Loucy (cell line): ENCODE measurements around the gene MTA1.

Experiments
- H2AFZ ChIP-seq: fragments of 200-600 bp; sonication (generic); 2 replicates; pipeline ENCODE4 v1.6.0; 2016; ENCODE audit warnings: antibody characterized with exemption, mild to moderate bottlenecking, low read length, moderate library complexity
- H3F3A ChIP-seq: fragments of 200-600 bp; 2 replicates; pipeline ENCODE4 v1.6.0; 2016; ENCODE audit warnings: antibody characterized with exemption, low read depth, mild to moderate bottlenecking
- H3K27me3 ChIP-seq: fragments of 200-600 bp; sonication (generic); 2 replicates; pipeline ENCODE4 v1.6.1; 2014; ENCODE audit warnings: low read length, mild to moderate bottlenecking; ENCODE audit not compliant: insufficient read depth, poor library complexity, severe bottlenecking
- H3K36me3 ChIP-seq: fragments of 200-600 bp; sonication (generic); 2 replicates; pipeline ENCODE4 v1.6.1; 2016; ENCODE audit warnings: low read length; ENCODE audit not compliant: insufficient read depth
- H3K4me1 ChIP-seq: fragments of 200-600 bp; sonication (generic); 2 replicates; pipeline ENCODE4 v1.5.1; 2014; ENCODE audit warnings: low read length, mild to moderate bottlenecking; ENCODE audit not compliant: insufficient read depth, poor library complexity, severe bottlenecking
- H3K4me2 ChIP-seq: fragments of 200-600 bp; sonication (generic); 2 replicates; pipeline ENCODE4 v1.6.0; 2014; ENCODE audit warnings: antibody characterized with exemption, low read length, low read depth, mild to moderate bottlenecking; ENCODE audit not compliant: poor library complexity, severe bottlenecking
- H3K4me3 ChIP-seq: fragments of 200-600 bp; sonication (generic); 2 replicates; pipeline ENCODE4 v1.5.1; 2014; ENCODE audit warnings: low read length, mild to moderate bottlenecking, mixed read lengths; ENCODE audit not compliant: poor library complexity, severe bottlenecking
- H3K79me2 ChIP-seq: fragments of 200-600 bp; sonication (generic); 2 replicates; pipeline ENCODE4 v1.6.1; 2014; ENCODE audit warnings: low read length; ENCODE audit not compliant: insufficient read depth
- H3K9ac ChIP-seq: fragments of 200-600 bp; sonication (generic); 2 replicates; pipeline ENCODE4 v1.6.0; 2014; ENCODE audit warnings: mild to moderate bottlenecking, low read depth, low read length, moderate library complexity; ENCODE audit not compliant: poor library complexity, severe bottlenecking
- H3K9me2 ChIP-seq: fragments of 200-600 bp; sonication (generic); replicated peaks from 2 replicates; pipeline ENCODE4 v1.6.1; 2016; ENCODE audit warnings: low read depth, low read length, mixed read lengths
- H3K9me3 ChIP-seq: fragments of 200-600 bp; sonication (generic); 2 replicates; pipeline ENCODE4 v1.6.1; 2014; ENCODE audit warnings: mild to moderate bottlenecking, antibody characterized with exemption, low read length, low read depth; ENCODE audit not compliant: insufficient read depth
- H4K20me1 ChIP-seq: fragments of 200-600 bp; sonication (generic); 2 replicates; pipeline ENCODE4 v1.6.0; 2014; ENCODE audit warnings: antibody characterized with exemption, low read length, mild to moderate bottlenecking; ENCODE audit not compliant: insufficient read depth, poor library complexity, severe bottlenecking
- CTCF ChIP-seq: fragments of 200-600 bp; sonication (generic); conservative IDR thresholded peaks from 2 replicates; pipeline ENCODE4 v1.5.1; 2014; ENCODE audit warnings: mild to moderate bottlenecking, antibody characterized with exemption, low read length
- EZH2phosphoT487 ChIP-seq: fragments of 200-600 bp; IDR thresholded peaks from 2 replicates; pipeline ENCODE4 v1.6.1; 2018; ENCODE audit warnings: antibody characterized with exemption, mild to moderate bottlenecking, moderate library complexity, borderline replicate concordance

Gene MTA1

GRCh38 chr14:105486974-105487448 lies 67.4 kb downstream of the MTA1 start:
- no peaks in the 10 kb centered on the region for H3K36me3 ChIP-seq
- no peak for TF ChIP-seq EZH2phosphoT487
- no peak for TF ChIP-seq CTCF
- H3K4me1 ChIP-seq, result peaks cover 28% of the 10 kb centered on the region
- H3K9me2 ChIP-seq, result no peaks in the 10 kb centered on the region
- no peak overlapping the region for H3K4me2 ChIP-seq
- no peaks in the 10 kb centered on the region for H3F3A ChIP-seq
- no peak overlapping the region for H3K9ac ChIP-seq
- H4K20me1 ChIP-seq, result peaks cover 3% of the 10 kb centered on the region
- H3K9me3 ChIP-seq, result no peaks in the 10 kb centered on the region
- H3K27me3 ChIP-seq, result no peaks in the 10 kb centered on the region
- H3K4me3 ChIP-seq, result no peak overlapping the region
- H2AFZ ChIP-seq, result no peak overlapping the region
- peaks cover 4% of the 10 kb centered on the region for H3K79me2 ChIP-seq

GRCh38 chr14:105487449-105487985 lies 67.9 kb downstream of the MTA1 start:
- H3K4me3 ChIP-seq, result no peak overlapping the region

GRCh38 chr14:105487986-105488777 lies 68.6 kb downstream of the MTA1 start:
- H2AFZ ChIP-seq, result no peak overlapping the region
- no peaks in the 10 kb centered on the region for H3F3A ChIP-seq
- peaks cover 14% of the 10 kb centered on the region for H3K79me2 ChIP-seq
- H3K36me3 ChIP-seq, result no peaks in the 10 kb centered on the region
- H3K9me3 ChIP-seq, result no peaks in the 10 kb centered on the region
- H3K4me2 ChIP-seq, result peak overlapping the region; percentile 89
- H3K4me3 ChIP-seq, result no peak overlapping the region
- no peaks in the 10 kb centered on the region for H3K9me2 ChIP-seq
- H3K4me1 ChIP-seq, result peaks cover 29% of the 10 kb centered on the region
- H3K9ac ChIP-seq, result no peak overlapping the region
- no peaks in the 10 kb centered on the region for H3K27me3 ChIP-seq
- no peak for TF ChIP-seq EZH2phosphoT487
- TF ChIP-seq CTCF, result no peak
- H4K20me1 ChIP-seq, result peaks cover 14% of the 10 kb centered on the region

More at GRCh38 chr14:105487449-105487985, 67.9 kb downstream of the MTA1 start:
- H3K9me2 ChIP-seq, result no peaks in the 10 kb centered on the region
- H3K9me3 ChIP-seq, result no peaks in the 10 kb centered on the region
- no peaks in the 10 kb centered on the region for H3F3A ChIP-seq
- H4K20me1 ChIP-seq, result peaks cover 8% of the 10 kb centered on the region
- no peaks in the 10 kb centered on the region for H3K27me3 ChIP-seq
- TF ChIP-seq CTCF (no peak), EZH2phosphoT487 (no peak)
- H3K79me2 ChIP-seq, result peaks cover 9% of the 10 kb centered on the region
- no peak overlapping the region for H3K4me2 ChIP-seq
- no peak overlapping the region for H3K9ac ChIP-seq
- no peak overlapping the region for H2AFZ ChIP-seq
- H3K36me3 ChIP-seq, result no peaks in the 10 kb centered on the region
- peaks cover 26% of the 10 kb centered on the region for H3K4me1 ChIP-seq
